SU-DHL-6 (cell line): Measurements from ENCODE around the gene ARHGAP22.

ENCODE experiments used
- EZH2phosphoT487 ChIP-seq: fragments of 200-600 bp; sonication (generic), shearing (Covaris generic); conservative IDR thresholded peaks from 2 replicates; pipeline ENCODE4 v1.6.1; 2018; ENCODE audit warnings: mild to moderate bottlenecking, antibody characterized with exemption, low read length, moderate library complexity, mixed read lengths
- TF ChIP-seq, protein P1 (sequence below): fragments of 200-600 bp; sonication (generic); IDR thresholded peaks from one replicate; pipeline ENCODE4 v1.5.1; 2017; ENCODE audit warnings: antibody characterized with exemption, mild to moderate bottlenecking, low read length, moderate library complexity; ENCODE audit not compliant: insufficient read depth, poor library complexity, severe bottlenecking

- TF ChIP-seq, protein P1, sequence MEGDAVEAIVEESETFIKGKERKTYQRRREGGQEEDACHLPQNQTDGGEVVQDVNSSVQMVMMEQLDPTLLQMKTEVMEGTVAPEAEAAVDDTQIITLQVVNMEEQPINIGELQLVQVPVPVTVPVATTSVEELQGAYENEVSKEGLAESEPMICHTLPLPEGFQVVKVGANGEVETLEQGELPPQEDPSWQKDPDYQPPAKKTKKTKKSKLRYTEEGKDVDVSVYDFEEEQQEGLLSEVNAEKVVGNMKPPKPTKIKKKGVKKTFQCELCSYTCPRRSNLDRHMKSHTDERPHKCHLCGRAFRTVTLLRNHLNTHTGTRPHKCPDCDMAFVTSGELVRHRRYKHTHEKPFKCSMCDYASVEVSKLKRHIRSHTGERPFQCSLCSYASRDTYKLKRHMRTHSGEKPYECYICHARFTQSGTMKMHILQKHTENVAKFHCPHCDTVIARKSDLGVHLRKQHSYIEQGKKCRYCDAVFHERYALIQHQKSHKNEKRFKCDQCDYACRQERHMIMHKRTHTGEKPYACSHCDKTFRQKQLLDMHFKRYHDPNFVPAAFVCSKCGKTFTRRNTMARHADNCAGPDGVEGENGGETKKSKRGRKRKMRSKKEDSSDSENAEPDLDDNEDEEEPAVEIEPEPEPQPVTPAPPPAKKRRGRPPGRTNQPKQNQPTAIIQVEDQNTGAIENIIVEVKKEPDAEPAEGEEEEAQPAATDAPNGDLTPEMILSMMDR: no peak
- no peak for TF ChIP-seq EZH2phosphoT487
Measured at GRCh38 chr10:48620719-48621118, 15.8 kb upstream of the ARHGAP22 start.
